H1 (cell line): ENCODE results near the gene MYO7B. TPM values are rescaled to one million over a fixed set of nuclear protein-coding genes. Genes with fewer than 3 reads are reported as not detected.

ENCODE experiments used
- CTCF ChIA-PET: fragments of 300-600 bp; sonication (Branson Sonifier 250); formaldehyde crosslinking; loops from one replicate; lab custom pipeline; 2021; ENCODE audit not compliant: partially characterized antibody; lab: Charles Lee
- POLR2A ChIA-PET: fragments of 300-600 bp; sonication (Branson Sonifier 250); formaldehyde crosslinking; loops from one replicate; lab custom pipeline; 2021; ENCODE audit warnings: inconsistent platforms; ENCODE audit not compliant: partially characterized antibody; lab: Charles Lee
- DNase-seq, 2 experiments: peaks; one replicate each; pipeline versions ENCODE4 v3.0.0 to v3.0.0-alpha.2; 2010 to 2022; ENCODE audit warnings: low spot score in 2 of 2, low read depth in 1 of 2, mixed read lengths in 1 of 2
- FAIRE-seq: peaks from 2 replicates; lab custom pipeline; 2011; peaks lifted over from hg19 to GRCh38; lab: Jason Lieb, UNC
- H2AFZ ChIP-seq: 2 replicates; pipeline ENCODE4 v1.8.1; 2012; ENCODE audit warnings: low read length, inconsistent platforms
- H2AK5ac ChIP-seq: 2 replicates; pipeline ENCODE4 v1.6.1; 2013; ENCODE audit warnings: low read depth, low read length
- H2BK120ac ChIP-seq: replicated peaks from 2 replicates; pipeline ENCODE3; 2013; ENCODE audit warnings: low read depth, low read length, inconsistent platforms
- H2BK12ac ChIP-seq: 2 replicates; pipeline ENCODE4 v1.6.1; 2013; ENCODE audit warnings: low read depth, low read length
- H2BK15ac ChIP-seq: 2 replicates; pipeline ENCODE4 v1.6.1; 2013; ENCODE audit warnings: low read length
- H2BK20ac ChIP-seq: 2 replicates; pipeline ENCODE4 v1.6.1; 2013; ENCODE audit warnings: low read length
- H2BK5ac ChIP-seq: 2 replicates; pipeline ENCODE4 v1.6.1; 2013; ENCODE audit warnings: low read depth, low read length
- H3K14ac ChIP-seq: 2 replicates; pipeline ENCODE4 v1.6.1; 2013; ENCODE audit warnings: inconsistent platforms; ENCODE audit not compliant: insufficient read length
- H3K18ac ChIP-seq: 2 replicates; pipeline ENCODE4 v1.6.1; 2013; ENCODE audit warnings: low read length; ENCODE audit errors: extremely low read depth
- H3K23ac ChIP-seq: 2 replicates; pipeline ENCODE4 v1.6.1; 2013; ENCODE audit warnings: inconsistent platforms; ENCODE audit not compliant: insufficient read length
- H3K23me2 ChIP-seq: 2 replicates; pipeline ENCODE4 v1.6.1; 2013; ENCODE audit warnings: low read depth, low read length
- H3K27ac ChIP-seq: 2 replicates; pipeline ENCODE4 v1.6.1; 2011; ENCODE audit warnings: low read depth, low read length, inconsistent platforms
- H3K27me3 ChIP-seq, 4 experiments: replicated peaks in 1 of 4; 1 replicate in 1 of 4; 2 replicates in 3 of 4; pipeline versions ENCODE4 v1.6.1 to v1.8.1; 2011 to 2013; ENCODE audit warnings: low read length in 3 of 4, mild to moderate bottlenecking in 3 of 4, inconsistent platforms in 2 of 4, mixed read lengths in 2 of 4, moderate library complexity in 1 of 4; ENCODE audit not compliant: control insufficient read depth in 3 of 4, insufficient read depth in 3 of 4; ENCODE audit errors: extremely low read depth in 1 of 4
- H3K36me3 ChIP-seq, 4 experiments: 2 replicates each; pipeline versions ENCODE4 v1.6.1 to v1.8.1; 2011 to 2013; ENCODE audit warnings: mild to moderate bottlenecking in 4 of 4, low read length in 3 of 4, moderate library complexity in 2 of 4, control low read depth in 1 of 4, inconsistent platforms in 1 of 4; ENCODE audit not compliant: insufficient read depth in 4 of 4, control insufficient read depth in 2 of 4
- H3K4ac ChIP-seq: replicated peaks from 2 replicates; pipeline ENCODE3; 2013; ENCODE audit warnings: low read length, low read depth, mixed read lengths, inconsistent platforms; ENCODE audit not compliant: insufficient read length
- H3K4me1 ChIP-seq, 4 experiments: replicated peaks in 1 of 4; 1 replicate in 1 of 4; 2 replicates in 3 of 4; pipeline versions ENCODE4 v1.6.1 to v1.8.1; 2011 to 2013; ENCODE audit warnings: low read length in 3 of 4, inconsistent platforms in 2 of 4, mixed read lengths in 1 of 4; ENCODE audit not compliant: insufficient read depth in 4 of 4, control insufficient read depth in 3 of 4
- H3K4me2 ChIP-seq, 2 experiments: 2 replicates each; pipeline versions ENCODE4 v1.6.1 to v1.8.1; 2011 to 2013; ENCODE audit warnings: low read depth in 2 of 2, low read length in 2 of 2, control low read depth in 1 of 2, inconsistent platforms in 1 of 2, mild to moderate bottlenecking in 1 of 2; ENCODE audit not compliant: insufficient read depth in 1 of 2
- H3K4me3 ChIP-seq, 4 experiments: fragments of 200-600, 300-600 bp in 1 of 4; sonication (generic), shearing (Covaris generic), sonication (Bioruptor Twin) in 1 of 4; 2 replicates each; pipeline versions ENCODE4 v1.5.1 to v1.8.1; 2011 to 2016; ENCODE audit warnings: low read length in 4 of 4, low read depth in 3 of 4, control low read depth in 2 of 4, inconsistent platforms in 2 of 4, mild to moderate bottlenecking in 2 of 4, mixed read lengths in 1 of 4, moderate library complexity in 1 of 4; ENCODE audit not compliant: insufficient read depth in 2 of 4; ENCODE audit errors: extremely low read depth in 1 of 4
- H3K56ac ChIP-seq: replicated peaks from 2 replicates; pipeline ENCODE3; 2013; ENCODE audit warnings: low read depth, mild to moderate bottlenecking, mixed read lengths, low read length, inconsistent platforms; ENCODE audit not compliant: insufficient read length
- H3K79me1 ChIP-seq: 2 replicates; pipeline ENCODE4 v1.6.1; 2013; ENCODE audit warnings: low read depth, low read length, control low read depth
- H3K79me2 ChIP-seq, 2 experiments: 2 replicates each; pipeline versions ENCODE4 v1.6.1 to v1.8.1; 2012 to 2013; ENCODE audit warnings: low read length in 2 of 2, mild to moderate bottlenecking in 2 of 2, inconsistent platforms in 1 of 2; ENCODE audit not compliant: insufficient read depth in 2 of 2, control insufficient read depth in 1 of 2
- H3K9ac ChIP-seq, 4 experiments: replicated peaks in 1 of 4; 1 replicate in 1 of 4; 2 replicates in 3 of 4; pipeline versions ENCODE4 v1.6.1 to v1.8.1; 2011 to 2013; ENCODE audit warnings: low read depth in 3 of 4, low read length in 3 of 4, control low read depth in 2 of 4, mild to moderate bottlenecking in 2 of 4, moderate library complexity in 2 of 4, inconsistent platforms in 1 of 4; ENCODE audit errors: extremely low read depth in 1 of 4
- H3K9me3 ChIP-seq, 2 experiments: 2 replicates each; pipeline versions ENCODE4 v1.6.1 to v1.8.1; 2012 to 2013; ENCODE audit warnings: mild to moderate bottlenecking in 2 of 2, moderate library complexity in 2 of 2, control low read depth in 1 of 2, inconsistent platforms in 1 of 2, low read depth in 1 of 2, low read length in 1 of 2, mixed read lengths in 1 of 2; ENCODE audit not compliant: insufficient read depth in 2 of 2
- H4K20me1 ChIP-seq, 2 experiments: replicated peaks in 1 of 2; 2 replicates each; pipeline versions ENCODE3 to v1.8.1; 2011 to 2013; ENCODE audit warnings: inconsistent platforms in 2 of 2, low read length in 2 of 2, mild to moderate bottlenecking in 1 of 2; ENCODE audit not compliant: insufficient read depth in 2 of 2, control insufficient read depth in 1 of 2
- H4K5ac ChIP-seq: 2 replicates; pipeline ENCODE4 v1.6.1; 2013; ENCODE audit warnings: low read length, low read depth, mixed read lengths, inconsistent platforms; ENCODE audit not compliant: insufficient read length
- H4K8ac ChIP-seq: 2 replicates; pipeline ENCODE4 v1.8.0; 2013; ENCODE audit warnings: mild to moderate bottlenecking, moderate library complexity, low read length, inconsistent platforms; ENCODE audit not compliant: insufficient read depth; ENCODE audit errors: extremely low read depth
- H4K91ac ChIP-seq: replicated peaks from 2 replicates; pipeline ENCODE3; 2013; ENCODE audit warnings: low read length, mixed read lengths, inconsistent platforms; ENCODE audit not compliant: insufficient read length
- ASH2L ChIP-seq: fragments of 200-600, 300-600 bp; sonication (generic); IDR thresholded peaks from one replicate; pipeline ENCODE4 v1.7.1; 2017; ENCODE audit warnings: low read length
- CBX8 ChIP-seq: fragments of 300-800, 300-1000 bp; sonication (generic); IDR thresholded peaks from 2 replicates; pipeline ENCODE4 v1.7.1; 2016; ENCODE audit warnings: low read depth, low read length, borderline replicate concordance
- CTBP2 ChIP-seq: IDR thresholded peaks from 2 replicates; pipeline ENCODE4 v1.7.0; 2011; ENCODE audit warnings: borderline replicate concordance, mild to moderate bottlenecking, moderate library complexity, mixed read lengths, low read length; ENCODE audit not compliant: insufficient read depth, insufficient read length
- HDAC2 ChIP-seq, 2 experiments: fragments of 300-600 bp in 1 of 2; sonication (generic) in 1 of 2; IDR thresholded peaks; 2 replicates each; pipeline ENCODE4 v1.6.1; 2011 to 2012; ENCODE audit warnings: low read depth in 2 of 2, low read length in 2 of 2, mild to moderate bottlenecking in 2 of 2, moderate library complexity in 2 of 2, borderline replicate concordance in 1 of 2, inconsistent platforms in 1 of 2
- JUN ChIP-seq: IDR thresholded peaks from 2 replicates; pipeline ENCODE4 v1.6.1; 2011; ENCODE audit warnings: low read depth, mild to moderate bottlenecking, improper control_type of control experiment, low read length
- JUND ChIP-seq: IDR thresholded peaks from 2 replicates; pipeline ENCODE4 v1.6.1; 2011; ENCODE audit warnings: mild to moderate bottlenecking, improper control_type of control experiment, low read length
- SIRT6 ChIP-seq: IDR thresholded peaks from one replicate; pipeline ENCODE4 v1.7.1; 2012; ENCODE audit warnings: low read length, inconsistent platforms
- TAF1 ChIP-seq: IDR thresholded peaks from 2 replicates; pipeline ENCODE4 v1.6.1; 2011; ENCODE audit warnings: mild to moderate bottlenecking, low read depth, low read length
- WGBS, 2 experiments: shearing (Covaris generic) in 1 of 2; methylation state at CpG; one replicate each; pipeline versions ENCODE4 v1.1.6 to v1.1.7; 2013 to 2015; ENCODE audit warnings: low lambda C conversion rate in 2 of 2, mixed read lengths in 2 of 2, inconsistent platforms in 1 of 2, low coverage in 1 of 2, missing lambda C conversion rate in 1 of 2; ENCODE audit not compliant: insufficient replicate concordance in 2 of 2, insufficient coverage in 1 of 2, insufficient read length in 1 of 2; ENCODE audit errors: extremely low coverage in 1 of 2, missing lambda C conversion rate in 1 of 2; 5-methylcytosine and 5-hydroxymethylcytosine counted together
- polyA plus RNA-seq, 7 experiments: library from polyadenylated mRNA; depleted of rRNA in 3 of 7; stranded (reverse) in 5 of 7; unstranded in 2 of 7; fragments of >200 nt in 5 of 7; fragments of 200-250 nt in 2 of 7; gene quantifications; 1 replicate in 5 of 7; 2 replicates in 1 of 7; 4 replicates in 1 of 7; pipeline versions ENCODE4 v1.2.1 to v1.2.3, GENCODE V29; 2011 to 2013; ENCODE audit warnings: missing spikeins in 2 of 7, mixed read lengths in 2 of 7
- total RNA-seq: library from RNA; stranded (reverse); fragmentation: NEBNext Ultra II Directional; extraction: Animal tissue kit (Norgen Biotek cat#: 25700); gene quantifications from 2 replicates; pipeline ENCODE4 v1.2.1, GENCODE V29; 2021

MYO7B gene
- total and polyA plus RNA-seq, 2 of the 8 experiments (the other 6 are each of a cell fraction or from before 2014, with no cell fraction given), result not detected

GRCh38 chr2:127634066-127634617, 98.7 kb downstream of the MYO7B start:
- Histone ChIP-seq H3K56ac (no peak overlapping the region), H3K18ac (no peak overlapping the region), H3K14ac (no peak overlapping the region), H3K4ac (no peak overlapping the region), H3K4me3 (no peak overlapping the region), H3K27ac (no peak overlapping the region), H2BK15ac (no peak overlapping the region; the same call in 1 of the 2 replicates), H3K27me3 (no peaks in the 10 kb centered on the region), H3K36me3 (no peaks in the 10 kb centered on the region), H2BK12ac (no peak overlapping the region), H2BK5ac (no peak overlapping the region), H2AK5ac (no peak overlapping the region), H4K91ac (no peak overlapping the region), H4K5ac (no peak overlapping the region), H2BK120ac (no peak overlapping the region), H2AFZ (no peak overlapping the region), H2BK20ac (no peak overlapping the region), H3K9me3 (no peaks in the 10 kb centered on the region), H3K4me1 (peaks cover 0 to 19% (median 7%) of the 10 kb centered on the region in 4 experiments; a peak in 6 of 7 replicates), H4K20me1 (no peaks in the 10 kb centered on the region), H4K8ac (no peak overlapping the region), H3K79me1 (no peaks in the 10 kb centered on the region), H3K4me2 (no peak overlapping the region), H3K23ac (no peak overlapping the region), H3K9ac (no peak overlapping the region), H3K79me2 (no peaks in the 10 kb centered on the region), H3K23me2 (no peaks in the 10 kb centered on the region)
- ChIA-PET POLR2A (no interaction called here), CTCF (interaction anchor here (0.9 to 1.0 kb wide), 2 partner anchors 24 to 43 kb away, joined by 3 to 5 read pairs; no protein-coding TSS in a partner anchor)
- no peak for FAIRE-seq
- WGBS, 2 experiments, result 94% methylated on average over 15 of the region's 16 CpGs; no CpG with 5 or more reads in 1 of the 2 experiments
- TF ChIP-seq JUND, result no peak
- TF ChIP-seq HDAC2 (IDR thresholded peaks at IDR 0.05; ENCODE audit: borderline replicate concordance in 1 of 2, low read depth in 2 of 2, low read length in 2 of 2), result no peak
- TF ChIP-seq ASH2L, result no peak
- no peak for TF ChIP-seq JUN
- TF ChIP-seq TAF1, result no peak
- no peak for TF ChIP-seq CBX8
- no peak for TF ChIP-seq SIRT6
- TF ChIP-seq CTBP2, result no peak
- DNase-seq, result no peak
